GM08714 (cell line): Measurements from ENCODE around the gene INPP4B.
A peak's percentile ranks its signal among the peaks of the same experiment; 100 is the strongest.

Source experiments
- H3K4me3 ChIP-seq: fragments of 200-500 bp; sonication (Bioruptor generic); 2 replicates; pipeline ENCODE4 v1.5.1; 2014; ENCODE audit warnings: mild to moderate bottlenecking, low read length, inconsistent platforms
- ZNF274 ChIP-seq: IDR thresholded peaks from 2 replicates; pipeline ENCODE4 v1.6.1; 2012; ENCODE audit warnings: mild to moderate bottlenecking, low read depth, low read length

The INPP4B gene

DNA sequence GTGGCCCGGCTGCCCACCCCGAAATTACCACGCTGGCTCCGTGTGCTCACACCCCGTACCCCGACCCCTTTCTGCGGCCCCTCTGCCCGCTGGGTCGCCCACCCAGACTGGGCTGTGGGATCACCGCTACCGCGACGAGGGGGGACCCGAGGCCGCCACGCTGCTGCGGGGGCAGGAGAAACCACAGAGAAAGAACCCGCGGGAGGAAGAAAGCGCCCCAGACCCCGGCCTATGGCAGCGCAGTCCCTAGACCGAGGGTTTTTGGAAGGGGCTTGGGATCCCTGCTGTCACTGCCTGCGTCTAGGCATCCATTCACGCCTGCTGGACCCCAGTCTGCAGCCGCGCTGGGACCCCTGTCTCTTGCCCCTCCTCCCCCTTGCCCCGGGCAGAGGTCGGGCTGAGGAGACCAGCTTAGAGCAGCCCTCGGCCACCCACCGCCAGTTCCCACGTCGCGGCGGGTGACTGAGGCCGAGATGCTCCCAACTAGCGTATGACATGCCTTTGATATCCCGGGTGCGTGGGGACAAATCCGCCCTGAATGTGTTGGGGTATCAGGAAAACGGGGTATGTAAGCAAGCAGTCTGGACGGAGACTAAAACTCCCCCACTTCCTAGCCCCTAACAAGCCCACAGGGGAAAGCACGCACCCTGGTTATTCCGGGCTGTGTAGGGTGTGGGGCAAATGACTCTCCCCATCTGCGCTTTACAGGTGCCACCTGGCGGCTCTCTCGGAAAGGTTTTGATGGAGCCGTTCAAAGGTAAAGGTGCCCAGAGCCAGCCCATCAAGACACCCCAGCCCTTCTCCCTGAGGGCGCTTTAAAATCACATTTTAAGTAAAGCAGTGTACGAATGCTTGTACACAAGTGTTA lies 862 bp upstream of the INPP4B start:
- peak overlapping the region; percentile 44; the same call in 1 of the 2 replicates for H3K4me3 ChIP-seq
- TF ChIP-seq ZNF274, result no peak

DNA sequence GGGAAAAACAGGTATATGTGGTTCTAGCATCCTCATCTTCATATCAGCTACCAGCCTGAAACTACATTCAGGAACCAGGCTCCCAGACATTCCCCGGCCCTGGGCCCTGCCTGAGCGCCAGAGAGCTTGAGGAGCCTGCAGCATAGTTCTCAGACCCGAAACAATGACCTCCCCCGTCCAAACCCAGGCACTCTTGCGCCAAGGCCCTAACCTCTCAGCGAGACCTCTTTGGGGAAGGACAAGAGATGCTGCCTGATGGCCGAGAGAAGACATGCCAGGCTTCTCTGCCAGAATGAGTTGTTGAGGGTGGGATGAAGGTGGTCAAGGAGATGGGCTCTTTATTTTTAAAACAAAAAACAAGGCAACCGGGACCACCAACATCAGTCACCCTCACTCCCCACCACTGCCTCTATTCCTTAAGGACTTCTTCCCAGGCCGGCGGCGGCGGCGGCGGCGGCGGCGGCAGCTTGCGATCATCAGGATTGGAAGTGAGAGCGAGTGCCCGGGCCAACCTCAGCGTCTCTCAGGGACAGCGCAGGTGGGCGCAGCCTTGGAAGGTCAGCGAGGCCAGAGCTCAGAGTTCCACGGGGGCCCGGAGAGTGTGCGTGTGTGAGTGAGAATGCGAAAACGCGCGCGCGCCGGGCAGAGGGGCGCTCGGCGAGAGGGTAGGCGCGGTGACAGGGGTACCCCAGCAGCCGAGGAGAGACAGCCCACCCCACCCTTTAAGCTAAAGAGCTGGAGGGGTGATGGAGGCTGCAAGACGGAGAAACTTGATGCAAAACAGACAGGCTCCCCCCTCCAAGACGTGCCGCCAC lies 601 bp downstream of the INPP4B start:
- peak overlapping the region; percentile 44; the same call in 1 of the 2 replicates for H3K4me3 ChIP-seq
- TF ChIP-seq ZNF274, result no peak

DNA sequence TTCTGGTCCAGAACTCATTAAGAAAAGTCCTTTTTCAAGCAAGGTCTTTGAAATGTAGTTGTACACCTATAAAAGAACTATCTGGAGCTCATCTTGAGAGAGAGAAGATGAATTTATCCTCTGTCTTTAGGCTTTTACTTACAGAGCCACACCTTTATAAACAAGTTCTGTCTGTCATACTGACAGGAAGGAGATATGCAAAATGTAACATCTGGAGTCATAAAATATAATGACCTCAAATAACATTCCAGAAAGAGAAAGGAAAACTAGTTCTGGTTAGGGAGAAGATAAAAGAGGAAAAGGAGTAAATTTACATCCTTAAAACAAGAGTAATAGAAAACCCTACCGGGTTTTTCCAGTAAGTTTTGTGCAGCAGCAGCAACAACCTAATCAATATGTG lies 1.3 kb downstream of the INPP4B start:
- no peak for TF ChIP-seq ZNF274
- no peak overlapping the region for H3K4me3 ChIP-seq

DNA sequence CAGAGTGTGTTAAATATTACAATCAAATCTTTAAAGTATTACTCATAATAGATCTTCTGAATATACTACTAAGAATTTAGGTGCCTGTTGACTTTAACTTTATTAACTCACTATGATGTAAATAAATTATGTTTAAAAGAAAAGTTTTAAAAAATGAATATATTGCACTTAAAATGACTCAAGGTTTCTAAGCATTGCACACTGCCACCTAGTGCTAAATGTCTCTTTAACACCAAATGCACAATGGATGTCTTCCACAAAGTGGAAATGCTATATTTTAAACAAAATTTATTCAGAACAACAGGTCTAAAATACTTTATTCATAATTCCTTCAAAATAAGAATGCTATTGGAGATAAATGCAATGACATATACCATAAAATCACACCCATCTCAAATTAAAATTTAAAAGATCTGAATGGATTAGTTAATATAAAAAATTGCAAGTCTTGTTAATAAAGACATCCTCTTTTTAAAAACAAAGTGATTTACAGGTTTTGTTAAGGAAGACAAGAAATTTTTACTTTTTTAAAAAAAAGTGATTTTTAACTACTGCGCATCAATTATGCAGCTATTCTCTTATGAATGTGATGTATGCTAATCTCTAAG lies 5.5 kb downstream of the INPP4B start:
- H3K4me3 ChIP-seq, result no peak overlapping the region
- TF ChIP-seq ZNF274, result no peak

DNA sequence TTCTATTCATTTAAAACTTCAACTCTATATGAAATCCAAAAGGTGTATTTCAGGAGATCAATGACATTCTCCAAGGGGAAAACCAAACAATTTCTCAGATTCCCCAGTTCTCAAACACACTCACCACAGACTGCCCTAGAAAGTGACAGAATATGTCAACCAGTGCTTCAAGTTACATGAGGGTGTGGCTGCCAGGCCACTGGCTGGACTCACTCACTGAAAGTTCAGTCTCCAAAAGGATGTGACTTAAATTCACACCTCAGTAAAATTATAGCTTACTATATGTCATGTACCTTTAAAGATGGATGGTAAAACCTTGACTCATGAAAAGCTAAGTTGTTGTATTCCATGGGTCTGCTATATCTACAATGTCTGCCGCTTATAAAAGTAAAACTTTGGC lies 7.3 kb downstream of the INPP4B start:
- no peak overlapping the region for H3K4me3 ChIP-seq
- TF ChIP-seq ZNF274, result no peak

DNA sequence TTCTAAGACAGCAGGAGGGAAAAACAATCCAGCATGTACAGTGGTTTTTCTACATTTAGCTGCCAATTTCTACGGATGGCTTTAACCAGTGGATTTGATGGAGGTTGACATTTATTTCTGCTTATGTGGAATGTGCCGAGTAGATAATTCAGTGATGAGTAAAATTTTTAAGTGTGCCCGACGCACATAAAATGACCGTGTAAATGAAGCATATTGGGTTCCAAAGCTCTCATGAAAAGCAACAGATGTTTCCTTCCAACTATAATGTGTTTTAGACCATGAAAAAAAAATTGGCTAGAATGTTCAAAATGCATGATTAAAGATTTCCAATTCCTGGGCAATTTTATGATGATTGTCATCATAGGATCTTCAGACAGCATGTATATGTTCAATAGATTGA lies 14.1 kb downstream of the INPP4B start:
- H3K4me3 ChIP-seq, result no peak overlapping the region
- TF ChIP-seq ZNF274, result no peak

DNA sequence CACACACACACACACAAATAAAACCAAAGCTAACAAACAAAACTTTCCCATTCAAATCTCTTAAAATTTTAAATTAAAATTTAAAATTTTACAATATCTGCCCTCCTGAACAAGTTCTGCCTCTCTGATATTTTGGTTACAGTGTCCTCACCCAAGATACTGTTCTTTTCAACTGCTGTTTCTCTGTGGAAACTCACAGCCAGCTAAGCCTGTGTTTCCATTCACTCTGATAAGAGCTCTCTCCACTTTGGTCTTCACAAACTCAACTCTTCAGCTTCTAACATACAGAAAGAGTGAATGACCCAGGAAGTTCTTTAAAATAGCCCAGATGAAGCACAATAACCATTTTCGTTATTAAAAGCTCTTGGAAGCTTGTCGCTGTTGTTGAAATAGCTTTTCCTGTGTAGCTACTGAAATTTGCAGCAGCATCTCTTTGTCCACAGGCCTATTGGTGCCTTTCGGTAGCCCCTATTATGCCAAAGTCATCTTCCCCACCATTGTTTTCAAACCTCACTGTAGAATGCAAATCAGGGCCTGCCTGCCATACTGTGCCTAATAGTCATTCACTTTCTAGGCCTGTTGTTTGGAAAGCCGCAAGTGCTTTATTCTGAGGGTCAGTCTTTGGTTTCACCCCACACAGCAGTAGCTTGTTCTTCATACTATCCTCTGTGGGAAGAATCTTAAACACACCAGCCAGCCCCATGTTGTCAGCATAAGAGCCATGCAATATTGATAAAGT lies 19.4 kb downstream of the INPP4B start:
- no peak for TF ChIP-seq ZNF274
- H3K4me3 ChIP-seq, result no peak overlapping the region

DNA sequence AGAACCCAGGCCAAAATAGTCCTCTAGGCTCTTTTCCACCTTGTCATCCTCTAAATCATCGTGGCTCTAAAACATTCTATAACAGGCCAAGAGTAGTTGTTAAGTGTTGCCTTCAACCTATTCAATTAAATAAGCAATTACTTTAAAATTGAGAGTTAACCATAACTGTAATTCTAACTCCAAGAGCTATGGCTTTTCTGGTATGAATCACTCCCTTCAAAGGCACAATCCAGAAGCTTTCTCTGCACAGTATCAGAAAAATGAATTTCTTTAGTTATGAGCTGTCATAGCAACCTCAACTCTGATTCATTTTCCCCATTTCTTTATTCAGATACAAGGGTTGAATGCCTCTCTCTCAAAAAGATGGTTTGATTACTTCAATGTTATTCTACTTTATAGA lies 21.7 kb downstream of the INPP4B start:
- H3K4me3 ChIP-seq, result no peak overlapping the region
- TF ChIP-seq ZNF274, result no peak

DNA sequence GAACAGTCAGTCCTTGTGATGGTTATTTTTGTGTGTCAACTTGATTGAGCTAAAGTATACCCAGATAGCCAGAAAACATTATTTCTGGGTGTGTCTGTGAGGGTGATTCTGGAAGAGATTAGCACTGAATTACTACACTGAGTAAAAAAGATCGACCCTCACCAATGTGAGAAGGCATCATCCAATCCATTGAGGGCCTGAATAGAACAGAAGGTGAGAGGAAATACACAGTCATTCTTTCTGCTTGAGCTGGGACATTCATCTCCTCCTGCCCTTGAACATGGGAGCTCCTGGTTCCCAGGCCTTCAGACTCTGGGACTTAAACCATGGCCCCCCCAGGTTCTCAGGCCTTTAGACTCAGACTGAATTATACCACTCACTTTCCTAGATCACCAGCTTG lies 22.3 kb downstream of the INPP4B start:
- no peak for TF ChIP-seq ZNF274
- no peak overlapping the region for H3K4me3 ChIP-seq

DNA sequence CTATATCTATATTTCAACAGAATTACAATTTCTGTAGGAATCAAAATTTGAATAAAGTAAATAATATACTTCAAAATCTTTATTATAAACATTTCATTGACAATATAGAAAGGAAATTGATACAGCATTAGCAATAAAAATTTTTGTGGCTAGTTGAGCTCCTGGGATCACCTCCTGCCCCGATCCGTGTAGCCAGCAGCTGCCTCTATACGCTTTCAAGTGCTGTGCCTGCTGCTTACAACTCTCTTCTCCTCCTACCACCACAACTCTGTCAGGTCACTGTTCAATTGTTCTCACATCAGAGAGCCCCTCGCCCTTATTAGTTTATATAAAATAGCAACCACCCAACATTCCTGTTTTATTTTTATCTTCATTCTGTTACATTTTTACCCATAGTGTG lies 27.6 kb downstream of the INPP4B start:
- TF ChIP-seq ZNF274, result no peak
- no peak overlapping the region for H3K4me3 ChIP-seq

DNA sequence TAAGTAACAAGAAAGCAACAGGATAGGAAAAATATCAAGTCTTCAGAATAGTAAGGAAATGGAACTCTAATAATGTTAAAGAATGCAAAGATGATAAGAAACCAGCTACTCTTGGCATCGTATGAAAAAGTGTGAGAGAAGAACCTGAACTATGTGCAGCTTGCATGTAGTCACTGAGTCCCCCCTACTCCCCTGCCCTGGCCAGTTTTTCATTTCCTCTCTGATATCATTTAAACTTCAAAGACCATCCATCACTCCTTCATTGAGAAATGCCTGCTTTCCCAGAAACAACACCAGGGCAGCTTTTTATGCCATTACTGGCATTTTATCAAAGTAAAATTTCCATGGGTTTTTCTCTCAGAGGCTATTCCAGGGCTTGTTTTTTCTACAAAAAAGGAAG lies 28.1 kb downstream of the INPP4B start:
- no peak overlapping the region for H3K4me3 ChIP-seq
- no peak for TF ChIP-seq ZNF274

DNA sequence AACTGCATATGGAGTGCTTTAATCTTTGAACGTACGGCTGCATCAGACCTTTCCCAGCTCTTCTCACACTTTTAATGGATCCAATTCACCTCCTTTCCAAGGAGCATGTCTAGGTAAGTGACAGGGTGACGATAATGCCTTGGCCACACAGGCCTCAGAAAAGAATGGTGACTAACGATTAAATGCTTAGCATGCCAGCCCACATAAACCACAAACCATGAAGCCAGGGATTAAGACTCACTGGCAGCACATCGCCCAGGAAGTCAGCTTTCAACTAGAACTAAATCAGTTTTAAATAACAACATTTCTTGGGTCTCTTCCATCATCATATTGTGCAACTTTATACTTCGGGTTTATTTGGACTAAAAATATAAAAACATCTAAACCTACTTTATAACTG lies 28.7 kb downstream of the INPP4B start:
- no peak overlapping the region for H3K4me3 ChIP-seq
- no peak for TF ChIP-seq ZNF274

DNA sequence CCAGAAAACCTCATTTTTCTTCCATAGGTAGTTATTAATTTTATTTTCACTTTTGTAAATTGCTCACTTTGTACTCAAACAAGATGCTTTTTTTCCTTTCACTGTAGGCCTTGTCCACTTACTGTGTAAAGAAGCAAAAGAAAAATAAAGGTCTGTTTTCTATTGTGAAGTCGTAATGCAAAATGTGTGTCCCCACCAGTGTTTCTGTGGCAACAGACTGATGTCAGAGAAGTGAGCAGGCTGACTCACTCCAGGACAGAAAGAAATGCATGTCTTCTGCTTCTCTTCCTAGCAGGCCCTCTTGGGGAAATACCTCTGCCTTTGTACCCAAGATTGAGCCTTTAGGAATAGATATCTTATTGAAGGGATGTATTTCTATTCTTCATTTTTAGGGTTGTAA lies 30.3 kb downstream of the INPP4B start:
- H3K4me3 ChIP-seq, result no peak overlapping the region
- TF ChIP-seq ZNF274, result no peak

DNA sequence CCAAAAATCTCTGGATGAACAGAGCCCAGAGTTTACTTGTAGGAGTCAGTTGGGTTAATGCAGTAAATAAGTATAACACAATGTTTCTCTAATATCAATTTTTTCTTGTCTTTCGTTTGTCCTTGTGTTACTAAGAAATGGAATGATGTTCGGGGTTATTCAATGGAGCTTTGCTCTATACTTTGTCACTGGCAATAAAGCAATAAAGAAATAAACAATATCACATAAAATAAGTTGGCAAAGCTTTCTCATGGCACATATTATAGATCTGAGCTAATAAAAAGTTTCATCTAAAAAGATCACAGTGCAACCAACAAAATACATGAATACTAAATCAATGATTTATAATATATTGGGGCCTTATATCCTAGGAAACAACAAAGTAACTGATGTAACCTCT lies 32.7 kb downstream of the INPP4B start:
- TF ChIP-seq ZNF274, result no peak
- no peak overlapping the region for H3K4me3 ChIP-seq
